GM18505 (cell line): ENCODE data around the gene DEDD2.

Experiments used
- ATAC-seq: cut with Tn5 transposase; IDR thresholded peaks from one replicate; pipeline ENCODE4 v1.9.1; 2021; ENCODE audit not compliant: unreplicated experiment
- POLR2A ChIP-seq: IDR thresholded peaks from 4 replicates; pipeline ENCODE4 v1.6.1; 2011; ENCODE audit warnings: borderline replicate concordance; ENCODE audit not compliant: insufficient read depth, insufficient read length; ENCODE audit errors: extremely low read depth

The DEDD2 gene

DNA sequence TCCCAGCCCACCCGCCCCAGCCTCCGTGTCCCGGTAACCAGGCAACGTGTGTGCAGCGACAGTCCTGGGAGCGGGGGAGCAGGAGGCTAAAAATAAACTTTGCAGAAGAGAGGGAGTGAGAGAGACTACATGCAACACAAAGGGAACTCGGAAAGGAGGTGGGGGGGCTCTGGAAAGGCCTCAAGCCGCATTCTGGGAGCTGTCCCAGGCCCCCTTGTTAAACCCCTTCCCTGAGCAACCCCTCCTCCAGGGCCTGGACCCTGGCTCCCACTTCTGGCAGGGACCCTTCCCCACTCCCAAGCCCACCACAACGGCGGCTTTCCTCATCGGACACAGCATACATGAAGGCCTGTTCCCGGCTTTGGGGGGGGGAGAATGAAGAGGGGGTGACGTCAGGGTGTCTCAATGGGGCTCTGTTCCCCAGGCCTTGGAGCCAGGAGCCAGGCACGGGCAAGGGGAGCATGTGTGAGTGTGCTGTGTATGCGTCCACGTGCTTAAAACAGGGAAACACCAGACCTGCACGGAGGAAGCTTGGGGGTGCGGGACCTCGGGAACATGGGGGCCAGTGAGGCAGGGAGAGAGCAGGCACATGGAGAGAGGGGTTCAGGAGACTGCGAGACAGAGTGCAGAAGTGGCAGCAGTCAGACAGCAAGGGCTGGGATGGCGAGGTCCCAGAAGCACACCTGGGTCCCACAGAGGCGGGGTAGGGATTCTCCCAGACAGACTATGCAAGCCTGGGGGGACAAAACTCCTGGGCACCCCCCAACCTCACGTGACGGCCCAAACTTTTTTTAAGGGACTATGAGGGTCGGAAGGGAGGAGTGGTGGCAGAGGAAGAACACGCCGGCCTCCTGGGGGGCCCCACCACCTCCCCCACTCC is 35.1 kb upstream of the DEDD2 start:
- TF ChIP-seq POLR2A = no peak

DNA sequence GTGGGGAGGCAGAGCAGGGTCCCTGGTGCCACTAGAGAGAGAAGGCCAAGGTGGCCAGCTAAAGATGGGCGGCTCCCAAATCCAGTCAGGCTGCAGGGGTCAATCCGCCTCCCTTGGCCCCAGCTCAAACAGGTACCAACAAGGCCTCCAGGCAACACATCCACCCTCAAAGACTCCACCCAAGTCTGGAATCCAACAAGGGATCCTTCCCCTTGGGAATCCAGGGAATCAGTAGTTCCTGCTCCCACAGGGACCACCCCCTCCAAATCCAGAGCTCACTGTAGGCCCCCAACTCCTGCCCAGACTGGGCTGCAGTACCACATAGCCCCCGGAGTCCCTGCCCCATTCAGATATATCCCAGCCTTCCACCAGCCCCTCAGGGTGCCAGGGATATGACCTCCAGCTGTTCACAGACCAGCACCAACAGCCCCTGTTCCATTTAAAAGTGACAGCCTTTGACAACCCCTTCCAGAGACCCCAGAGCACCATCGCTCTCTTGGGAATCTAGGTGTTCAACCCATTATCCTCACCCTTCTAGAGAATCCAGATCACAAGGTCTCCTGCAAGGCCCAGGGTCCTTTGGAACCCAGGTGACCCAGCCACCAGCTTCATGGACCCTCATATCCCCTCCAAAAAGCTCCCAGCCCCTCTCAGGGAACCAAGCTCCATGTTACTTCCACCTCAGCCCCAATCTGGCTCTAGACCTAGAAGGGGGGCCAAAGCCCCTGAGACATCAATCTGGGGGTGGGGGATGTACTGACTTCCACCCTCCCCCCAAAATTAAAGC is 34.3 kb upstream of the DEDD2 start:
- TF ChIP-seq POLR2A = no peak
- ATAC-seq = no peak

More for the DNA sequence above, 35.1 kb upstream of the DEDD2 start:
- ATAC-seq = no peak

DNA sequence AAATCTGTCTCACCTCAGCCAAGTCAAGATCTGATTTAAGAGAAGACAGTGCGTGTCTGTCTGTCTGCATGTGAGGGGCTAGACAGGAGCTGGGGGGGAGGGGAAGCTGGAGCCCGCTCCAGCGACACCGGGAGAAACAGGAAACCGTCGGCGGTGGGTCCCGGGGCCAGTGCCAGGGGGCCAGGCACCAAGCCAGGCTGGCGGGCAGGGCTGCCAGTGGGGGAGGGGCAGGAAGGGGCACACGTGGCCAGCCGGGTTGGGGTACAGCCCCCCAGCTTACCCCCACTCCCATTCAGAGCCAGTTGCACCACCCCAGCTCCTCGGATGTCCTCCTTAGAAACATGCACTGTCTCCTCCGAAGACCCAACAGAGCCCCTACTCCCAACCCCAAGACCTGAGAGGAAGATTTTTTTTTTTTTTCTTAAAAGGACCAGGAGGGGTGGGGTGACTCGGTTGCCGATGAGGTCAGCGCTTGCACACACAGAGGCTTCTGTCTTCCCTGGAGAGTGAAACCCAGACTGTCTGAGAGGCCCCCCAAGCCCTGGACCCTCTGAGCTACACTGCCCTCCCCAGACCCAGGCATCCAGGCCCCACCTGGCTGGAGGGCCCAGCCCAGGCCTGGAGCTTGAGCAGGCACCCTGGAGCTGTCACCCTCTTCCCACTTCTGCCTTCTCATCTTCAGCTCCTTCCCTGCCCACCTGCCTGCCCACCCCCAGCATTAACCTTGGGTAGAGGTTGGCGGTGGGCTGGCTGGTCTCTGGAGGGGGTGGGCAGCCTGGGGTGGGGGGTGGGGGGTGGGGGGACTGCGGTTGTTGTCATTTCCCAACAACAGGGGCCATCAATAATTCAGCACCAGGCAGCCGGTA is 33.4 kb upstream of the DEDD2 start:
- TF ChIP-seq POLR2A = no peak
- no peak for ATAC-seq

DNA sequence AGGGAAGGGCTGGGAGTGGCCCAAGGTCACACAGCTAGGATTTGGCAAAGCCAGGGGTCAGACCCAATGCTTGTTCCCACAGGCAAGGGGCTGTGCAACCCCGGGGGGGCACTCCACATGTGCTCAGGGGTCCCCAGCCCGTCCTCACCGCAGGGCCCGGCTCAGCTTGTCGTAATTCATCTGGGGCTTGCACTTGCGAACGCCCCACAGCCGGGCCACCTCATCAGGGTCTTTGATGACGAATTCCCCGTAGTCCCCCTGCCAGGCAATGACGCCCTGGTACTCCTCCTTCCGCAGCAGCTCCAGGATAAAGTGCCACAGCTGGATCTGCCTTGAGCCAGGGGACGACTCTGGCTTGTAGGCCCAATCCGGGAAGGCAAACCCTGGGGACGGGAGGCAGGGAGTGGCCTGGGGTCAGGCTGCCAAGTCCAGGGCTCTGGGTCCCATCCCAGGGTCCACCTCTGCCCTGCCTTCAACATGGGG is 32.7 kb upstream of the DEDD2 start:
- no peak for TF ChIP-seq POLR2A
- ATAC-seq = no peak

DNA sequence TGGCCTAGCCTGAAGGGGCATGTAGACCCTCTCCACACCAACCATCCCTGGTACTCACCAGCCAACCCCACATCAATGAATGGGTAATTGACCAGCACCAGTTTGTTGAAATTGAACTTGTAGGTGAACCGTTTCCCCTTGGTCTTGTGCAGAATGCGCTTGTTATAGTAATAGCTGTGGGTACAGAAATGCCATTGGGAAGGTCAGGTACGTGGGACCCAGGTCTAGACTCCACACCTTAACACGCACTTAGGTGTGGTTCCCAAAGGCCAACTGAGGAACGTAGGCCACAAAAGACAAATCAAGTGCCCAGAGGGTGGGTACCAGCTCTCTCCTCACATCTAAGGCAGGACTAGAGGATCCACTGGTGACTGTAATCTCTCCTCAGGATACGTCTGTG is 32.3 kb upstream of the DEDD2 start:
- no peak for ATAC-seq
- peak; percentile 10 for TF ChIP-seq POLR2A

DNA sequence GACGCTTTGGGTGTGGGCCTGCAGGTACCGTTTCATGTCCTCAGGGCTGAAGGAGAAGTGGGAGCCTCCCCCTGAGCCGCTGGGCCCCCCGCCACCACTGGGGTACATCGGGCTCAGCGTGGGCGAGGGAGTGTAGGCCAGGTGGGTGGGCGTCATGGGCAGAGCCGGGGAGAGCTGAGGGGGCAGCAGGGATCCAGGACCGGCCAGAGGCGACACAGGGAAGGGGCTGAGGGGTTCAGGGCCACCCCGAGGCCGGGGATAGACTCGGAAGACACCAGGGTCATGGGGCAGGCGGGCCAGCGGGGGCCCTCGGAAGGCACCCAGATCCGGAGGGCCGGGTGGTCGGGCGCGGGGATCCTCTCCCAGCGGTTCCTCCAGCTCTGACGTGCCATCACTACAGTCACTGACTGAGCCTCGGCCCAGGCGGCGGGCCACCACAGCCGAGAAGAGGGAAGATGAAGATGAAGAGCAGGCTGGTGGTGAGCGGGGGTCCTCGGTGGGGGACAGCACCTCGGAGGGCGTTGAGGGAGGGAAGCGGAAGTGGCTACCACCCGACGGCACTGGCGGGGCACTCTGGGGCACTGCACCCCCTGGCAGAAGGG is 31.8 kb upstream of the DEDD2 start:
- ATAC-seq = no peak
- TF ChIP-seq POLR2A = no peak

DNA sequence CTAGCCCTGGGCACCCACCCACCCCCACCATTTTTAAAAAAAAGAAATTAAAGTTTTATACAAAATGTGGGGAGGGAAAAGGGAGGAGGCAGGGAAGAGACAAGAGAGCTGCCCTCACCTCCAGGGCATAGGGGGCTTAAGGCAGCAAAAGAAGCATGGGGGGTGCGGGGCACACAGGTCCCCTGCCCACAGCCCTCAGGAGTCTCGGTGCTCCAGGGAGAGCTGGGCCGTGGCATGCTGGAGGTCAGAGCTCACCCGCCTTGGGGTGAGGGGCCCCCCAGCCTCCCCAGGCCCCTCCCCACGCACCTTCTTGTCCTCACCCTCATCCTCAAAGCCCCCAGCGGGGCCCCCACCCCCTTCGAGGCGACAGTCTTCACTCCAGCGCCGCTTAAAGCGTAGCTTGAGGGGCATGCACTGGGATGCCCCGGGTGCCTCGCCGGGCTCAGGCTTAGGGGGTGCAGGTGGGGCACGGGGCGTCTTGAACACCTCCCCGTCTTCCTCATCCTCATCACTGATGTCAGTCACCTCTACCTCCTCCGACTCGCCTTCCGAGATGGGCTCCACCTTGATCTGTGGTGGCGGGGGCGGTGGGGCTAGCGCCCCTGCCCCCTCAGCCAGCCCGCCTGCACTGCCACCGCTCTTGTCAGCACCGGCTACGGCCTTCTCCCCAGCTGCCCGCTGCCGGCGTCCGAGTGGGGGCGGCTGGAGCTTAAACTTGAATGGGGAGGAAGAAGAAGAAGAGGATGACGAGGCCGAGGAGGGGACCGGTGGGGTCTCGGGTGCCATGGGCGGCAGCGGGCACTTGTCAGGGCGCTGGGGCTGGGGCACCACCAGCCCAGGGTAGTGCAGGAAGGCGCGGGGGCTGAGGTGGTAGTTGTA is 31.0 kb upstream of the DEDD2 start:
- ATAC-seq = no peak
- no peak for TF ChIP-seq POLR2A

DNA sequence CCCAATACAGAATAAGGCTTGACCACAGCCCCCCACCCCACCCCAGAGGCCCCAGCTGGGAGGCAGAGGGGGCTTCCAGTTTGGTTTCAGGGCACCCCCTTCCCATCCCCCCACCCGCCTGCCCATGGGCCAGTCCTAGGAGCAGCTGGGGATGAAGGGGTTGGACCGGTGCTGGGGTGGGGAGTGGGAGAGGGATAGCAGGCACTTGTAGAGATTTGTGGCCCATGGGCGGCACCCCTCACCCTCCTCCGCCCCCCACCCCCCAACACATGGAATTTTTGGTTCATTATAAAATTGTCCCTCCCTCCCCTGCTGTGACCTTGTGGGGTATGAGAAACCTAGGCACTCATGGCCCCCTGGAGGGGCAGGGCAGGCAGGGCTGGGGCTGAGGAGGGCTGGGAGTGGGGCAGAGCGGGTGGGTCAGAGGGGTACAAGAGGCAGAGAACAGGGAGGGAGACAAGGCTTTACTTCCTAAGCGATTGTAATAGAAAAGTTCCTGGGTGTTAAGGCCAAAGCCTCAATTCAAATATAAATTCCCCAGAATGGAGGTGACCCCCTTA is 30.2 kb upstream of the DEDD2 start:
- TF ChIP-seq POLR2A = no peak

DNA sequence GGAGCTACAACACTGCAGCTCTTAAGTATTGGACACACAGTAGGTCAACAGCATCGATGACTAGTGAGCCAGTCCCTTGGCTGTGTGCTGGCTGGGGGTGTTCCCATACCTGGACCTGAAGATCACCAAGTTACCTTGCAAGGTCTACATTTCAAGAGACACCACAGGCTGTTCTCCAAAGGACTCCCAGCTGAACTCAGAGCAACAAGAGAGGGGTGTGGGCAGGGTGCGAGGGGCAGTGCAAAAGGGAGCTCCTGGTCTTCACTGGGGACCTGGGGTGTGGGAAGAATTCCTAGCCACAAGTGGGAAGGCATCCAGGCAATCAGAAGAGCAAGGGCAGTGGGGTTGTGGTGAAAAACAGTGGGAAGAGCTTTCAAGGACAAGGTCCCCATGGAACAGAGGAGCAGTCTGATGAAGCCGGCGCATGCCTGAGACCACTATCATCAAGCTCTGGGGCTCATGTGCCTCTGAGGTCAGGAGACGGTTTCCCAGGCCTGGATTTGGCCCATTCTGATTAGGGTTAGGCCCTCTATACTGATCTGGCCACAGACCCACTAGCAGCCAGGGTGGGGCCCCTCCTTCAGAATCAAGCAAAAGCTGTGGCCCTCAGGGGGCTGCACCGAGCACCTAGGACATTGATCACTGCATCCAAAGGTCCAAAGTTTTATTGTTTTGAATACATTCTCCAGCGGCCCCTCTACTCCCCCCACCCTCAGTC is 29.6 kb upstream of the DEDD2 start:
- no peak for TF ChIP-seq POLR2A
- no peak for ATAC-seq

More for the DNA sequence above, 30.2 kb upstream of the DEDD2 start:
- ATAC-seq = no peak

DNA sequence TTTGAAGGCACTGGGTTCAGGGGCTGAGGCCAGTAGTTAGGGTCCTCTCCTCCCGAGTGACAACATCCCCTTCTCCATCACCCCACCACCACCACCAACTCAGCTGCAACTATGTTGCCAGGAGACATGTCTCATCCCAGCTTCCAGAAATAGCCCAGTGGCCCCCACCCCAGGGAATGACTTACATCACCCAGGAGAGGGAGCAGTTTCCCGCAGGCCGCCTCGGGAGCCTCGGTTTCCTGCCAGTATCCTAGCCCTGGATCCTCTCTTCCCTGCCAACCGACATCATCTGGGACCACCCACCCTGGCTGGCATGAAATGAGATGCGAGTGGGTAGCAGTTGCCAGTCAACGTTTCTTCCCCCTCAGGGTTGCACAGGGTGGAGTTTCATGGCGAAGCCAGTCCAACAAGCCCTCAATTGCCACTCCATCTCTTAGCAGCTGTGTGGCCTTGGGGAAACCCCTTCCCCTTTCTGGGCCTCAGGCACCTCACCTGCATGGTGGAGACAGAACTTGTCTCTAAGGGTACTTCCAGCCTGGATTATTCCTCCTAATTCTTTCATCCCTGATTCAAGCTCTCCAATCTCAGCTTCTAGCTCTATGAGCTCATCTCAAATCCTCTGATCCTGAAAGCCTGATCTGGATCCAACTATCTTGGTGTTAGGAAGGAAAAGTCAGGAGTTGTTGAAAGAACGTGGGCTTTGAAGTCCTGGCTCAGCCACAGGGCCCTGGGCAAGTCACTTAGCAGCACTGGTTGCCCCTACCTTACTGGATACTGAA is 28.9 kb upstream of the DEDD2 start:
- no peak for ATAC-seq

More for the DNA sequence above, 28.9 kb upstream of the DEDD2 start:
- no peak for TF ChIP-seq POLR2A
